Activated naive CD4-positive, alpha-beta T cell treated with anti-CD3 and anti-CD28 coated beads, Interleukin-2, amount 50 U/mL, for 72 hours (primary cell): Measurements from ENCODE around the gene PSRC1. TPM values are rescaled to one million over a fixed set of nuclear protein-coding genes. Genes with fewer than 3 reads are reported as not detected.
A peak's percentile ranks its signal among the peaks of the same experiment; 100 is the strongest.
"Not testable (repeated sequence)": the region's sequence is repeated elsewhere in the genome, so short reads cannot be mapped to it uniquely, and the experiment has no call there.

Experiments
- ATAC-seq, 2 donors: fragments of 150-1000 bp; cut with Tn5 transposase; 2 replicates each; pipeline ENCODE4 v1.10.0; 2021; ENCODE audit warnings: mild to moderate bottlenecking in 2 of 2, moderate library complexity in 2 of 2
- DNase-seq, 2 donors: peaks; one replicate each; pipeline ENCODE4 v3.0.0; 2021 to 2022; ENCODE audit warnings: low spot score in 2 of 2
- H3K27ac Mint-ChIP-seq, 2 donors: one replicate each; pipeline ENCODE4 v1.8.0; 2022; ENCODE audit warnings: mild to moderate bottlenecking in 2 of 2, mixed read lengths in 2 of 2
- H3K36me3 Mint-ChIP-seq, 2 donors: one replicate each; pipeline ENCODE4 v1.8.0; 2022; ENCODE audit warnings: mixed read lengths in 2 of 2
- H3K9me3 Mint-ChIP-seq, 2 donors: one replicate each; pipeline ENCODE4 v1.8.0; 2022; ENCODE audit warnings: mixed read lengths in 2 of 2
- total RNA-seq, 2 donors: library from RNA; stranded (reverse); gene quantifications; one replicate each; pipeline ENCODE4 v1.2.3, GENCODE V29; 2022

PSRC1 gene
- total RNA-seq, result 10 to 100 TPM; 20.5 to 23.9 TPM

DNA sequence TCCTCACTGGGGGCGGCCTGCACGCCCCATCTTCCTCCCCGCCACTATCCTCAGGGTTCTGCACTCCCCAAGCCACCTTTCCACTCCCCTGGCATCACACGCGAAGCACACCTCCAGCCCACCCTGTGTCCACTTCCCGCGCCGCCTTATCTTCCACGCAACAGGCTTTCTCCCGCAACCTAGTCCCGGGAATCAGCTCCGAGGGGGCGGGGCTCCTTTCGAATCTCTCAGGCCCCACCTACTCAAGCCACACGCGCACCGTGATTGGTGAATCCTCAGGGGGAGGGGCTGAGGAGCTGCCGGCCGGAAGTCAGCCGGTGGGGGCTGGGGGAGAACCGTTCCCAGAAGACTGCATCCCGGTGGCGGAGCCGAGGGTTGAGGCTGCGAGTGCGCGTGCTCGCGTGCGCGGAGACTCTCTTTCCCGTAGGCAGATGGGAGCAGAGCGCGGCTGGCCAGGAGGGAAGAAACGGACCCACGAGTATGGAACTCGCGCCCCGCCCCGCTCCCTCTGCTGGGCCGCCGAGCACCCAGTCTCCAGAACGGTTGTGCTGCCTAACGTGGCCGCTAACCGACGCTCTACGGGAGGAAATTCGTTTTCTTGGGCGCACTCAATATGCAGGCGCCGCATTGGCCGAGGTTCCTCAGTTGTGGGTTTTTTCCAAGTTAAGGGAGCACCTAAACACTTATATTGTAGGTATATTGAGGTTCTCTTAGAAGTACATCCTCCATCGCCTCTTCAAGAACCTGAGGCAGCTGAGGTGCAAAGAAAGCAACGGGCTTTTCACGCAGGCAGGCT lies at the start of gene PSRC1:
TSS of gene PSRC1 (minus strand) at position 194 of the 796 bp plus-strand sequence.
- ATAC-seq, result peak; percentile 97 to 98

DNA sequence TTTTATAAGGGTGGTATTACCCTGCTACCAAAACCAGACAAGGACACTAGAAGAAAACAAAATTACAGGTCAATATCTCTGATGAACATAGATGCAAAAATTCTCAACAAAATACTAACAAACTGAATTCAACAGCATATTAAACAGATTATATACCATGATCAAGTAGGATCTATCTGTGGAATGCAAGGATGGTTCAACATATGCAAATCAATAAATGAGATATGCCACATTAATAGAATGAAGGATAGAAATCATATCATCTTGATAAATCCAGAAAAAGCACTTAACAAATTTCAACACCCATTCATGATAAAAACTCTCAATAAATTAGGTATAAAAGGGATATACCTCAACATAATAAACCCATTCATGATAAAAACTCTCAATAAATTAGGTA lies 48.2 kb upstream of the PSRC1 start:
- no peak for ATAC-seq
- no peak for DNase-seq
- Mint-ChIP-seq H3K9me3 (peaks cover 3 to 10% of the 10 kb centered on the region in 2 donors), H3K36me3 (peaks cover 14 to 17% of the 10 kb centered on the region in 2 donors), H3K27ac (no peak overlapping the region)

More for the DNA sequence above, at the start of gene PSRC1:
- Mint-ChIP-seq H3K9me3 (no peaks in the 10 kb centered on the region), H3K27ac (peak within 1 kb of the TSS; percentile 72 to 96), H3K36me3 (peaks cover 0 to 8% of the 10 kb centered on the region in 2 donors)
- DNase-seq, result peak; percentile 89 to 93

DNA sequence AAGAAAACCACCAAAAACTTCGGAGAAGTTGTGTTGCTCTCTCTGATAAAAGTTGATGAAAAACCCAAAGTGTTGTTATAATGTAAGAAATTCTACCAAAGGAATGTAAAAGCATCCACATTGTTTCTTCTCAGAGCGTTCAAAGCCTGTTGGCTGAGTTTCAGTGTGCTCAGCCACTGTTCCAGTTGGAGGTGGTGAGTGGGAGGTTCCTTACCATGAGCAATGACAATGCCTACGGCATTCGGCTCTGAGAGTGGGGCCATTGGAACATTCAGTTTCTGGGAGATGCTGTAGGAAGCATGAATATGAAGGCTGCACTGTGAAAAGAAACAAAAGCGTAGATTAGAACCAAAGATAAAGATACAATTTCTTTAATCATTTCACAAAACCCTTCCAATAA lies 44.3 kb upstream of the PSRC1 start:
- H3K27ac Mint-ChIP-seq, result no peak overlapping the region
- DNase-seq, result no peak
- ATAC-seq, result no peak
- peaks cover 14 to 17% of the 10 kb centered on the region in 2 donors for H3K36me3 Mint-ChIP-seq
- H3K9me3 Mint-ChIP-seq, result peaks cover 3 to 6% of the 10 kb centered on the region in 2 donors

DNA sequence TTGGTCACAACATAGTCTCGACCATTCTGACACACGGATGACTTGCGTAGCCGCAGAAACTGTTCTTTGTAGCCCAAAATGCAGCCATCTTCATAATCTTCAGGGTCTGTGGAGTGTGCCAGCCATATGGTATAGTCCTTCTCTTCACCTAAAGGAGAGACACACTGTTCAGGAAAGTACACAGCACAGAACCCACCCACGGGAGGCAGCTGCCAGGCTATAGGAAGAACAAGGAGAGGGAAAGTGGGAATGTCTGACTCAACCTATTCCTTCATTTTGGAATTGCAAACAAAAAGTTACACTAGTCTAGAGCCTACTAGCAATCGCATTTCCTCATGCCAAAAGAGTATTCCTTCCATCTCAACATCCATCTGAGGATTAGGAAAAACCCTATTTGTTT lies 40.0 kb upstream of the PSRC1 start:
- H3K36me3 Mint-ChIP-seq, result no peaks in the 10 kb centered on the region
- DNase-seq, result no peak
- H3K9me3 Mint-ChIP-seq, result no peaks in the 10 kb centered on the region
- H3K27ac Mint-ChIP-seq, result no peak overlapping the region
- ATAC-seq, result no peak

- ATAC-seq, result no peak
- DNase-seq, result no peak
- H3K9me3 Mint-ChIP-seq, result no peaks in the 10 kb centered on the region
Measured at GRCh38 chr1:109319114-109319513, 36.2 kb upstream of the PSRC1 start.

GRCh38 chr1:109316506-109316905 lies 33.6 kb upstream of the PSRC1 start:
- no peak overlapping the region for H3K27ac Mint-ChIP-seq
- ATAC-seq (no peak), DNase-seq (no peak)
- no peaks in the 10 kb centered on the region for H3K36me3 Mint-ChIP-seq
- H3K9me3 Mint-ChIP-seq, result no peaks in the 10 kb centered on the region

More at GRCh38 chr1:109319114-109319513, 36.2 kb upstream of the PSRC1 start:
- Mint-ChIP-seq H3K27ac (no peak overlapping the region), H3K36me3 (no peaks in the 10 kb centered on the region)

DNA sequence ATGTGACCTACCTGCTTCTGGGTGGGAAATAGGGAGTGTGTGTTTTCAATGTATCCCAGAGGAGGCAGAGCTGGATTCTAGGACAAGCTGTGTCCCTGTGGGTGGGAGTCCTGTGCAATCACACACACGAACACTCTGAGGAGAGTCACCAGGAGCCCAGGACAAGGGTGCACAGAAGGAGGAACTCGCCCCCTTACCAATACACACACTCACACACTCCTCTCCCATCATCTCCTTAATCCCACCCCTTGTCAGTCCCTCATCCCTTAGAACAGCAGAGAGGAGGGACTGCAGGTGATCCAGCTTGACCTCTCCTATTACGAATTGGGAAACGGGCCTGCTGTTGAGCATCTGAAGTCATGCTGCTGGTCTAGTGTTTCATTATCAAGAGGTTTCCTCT lies 32.3 kb upstream of the PSRC1 start:
- no peak overlapping the region for H3K27ac Mint-ChIP-seq
- no peak for ATAC-seq
- H3K36me3 Mint-ChIP-seq, result no peaks in the 10 kb centered on the region

GRCh38 chr1:109314795-109315194 lies 31.9 kb upstream of the PSRC1 start:
- H3K27ac Mint-ChIP-seq, result no peak overlapping the region
- DNase-seq (no peak), ATAC-seq (no peak)
- H3K9me3 Mint-ChIP-seq, result no peaks in the 10 kb centered on the region
- no peaks in the 10 kb centered on the region for H3K36me3 Mint-ChIP-seq

More for the DNA sequence above, 32.3 kb upstream of the PSRC1 start:
- no peak for DNase-seq
- H3K9me3 Mint-ChIP-seq, result no peaks in the 10 kb centered on the region

- ATAC-seq, result no peak
- H3K9me3 Mint-ChIP-seq, result no peaks in the 10 kb centered on the region
- H3K36me3 Mint-ChIP-seq, result no peaks in the 10 kb centered on the region
- no peak for DNase-seq
- H3K27ac Mint-ChIP-seq, result no peak overlapping the region
Measured at GRCh38 chr1:109312978-109313775, 30.2 kb upstream of the PSRC1 start.

- Mint-ChIP-seq H3K9me3 (no peaks in the 10 kb centered on the region), H3K36me3 (no peaks in the 10 kb centered on the region), H3K27ac (no peak overlapping the region)
- DNase-seq (no peak), ATAC-seq (no peak)
Measured at GRCh38 chr1:109312246-109312645, 29.3 kb upstream of the PSRC1 start.

- ATAC-seq (no peak), DNase-seq (no peak)
- no peaks in the 10 kb centered on the region for H3K9me3 Mint-ChIP-seq
- no peak overlapping the region for H3K27ac Mint-ChIP-seq
- no peaks in the 10 kb centered on the region for H3K36me3 Mint-ChIP-seq
Measured at GRCh38 chr1:109309347-109309746, 26.4 kb upstream of the PSRC1 start.

GRCh38 chr1:109307274-109308021 lies 24.5 kb upstream of the PSRC1 start:
- ATAC-seq (peak in 1 of 2 donors; percentile 51), DNase-seq (no peak)
- Mint-ChIP-seq H3K36me3 (no peaks in the 10 kb centered on the region), H3K9me3 (no peaks in the 10 kb centered on the region), H3K27ac (no peak overlapping the region)

DNA sequence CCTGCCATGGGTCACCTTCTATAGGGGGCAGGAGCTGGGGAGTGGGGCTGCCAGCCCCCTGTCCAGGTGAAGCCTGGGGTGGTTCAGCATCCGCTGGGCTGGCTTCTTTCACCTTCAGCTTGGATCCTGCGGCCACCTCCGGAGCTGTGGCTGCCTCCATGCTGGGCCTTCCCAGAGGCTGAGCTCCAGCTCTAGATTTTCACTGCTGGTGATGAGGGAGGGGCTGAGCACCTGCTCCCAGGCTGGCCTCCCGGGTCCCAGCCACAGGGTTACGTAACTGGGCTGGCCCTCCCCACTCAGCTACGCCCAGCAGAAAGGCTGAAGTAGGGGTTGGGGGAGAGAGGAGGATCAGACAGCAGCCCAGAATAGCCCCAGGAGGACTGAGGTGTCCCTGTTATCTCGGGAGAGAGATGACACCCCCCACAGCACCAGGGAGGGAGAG lies 23.9 kb upstream of the PSRC1 start, which contains the start of gene MYBPHL:
TSS of gene MYBPHL (minus strand) at position 180 of the 442 bp plus-strand sequence. CDS start at position 160, 20 bp downstream.
- ATAC-seq (no peak), DNase-seq (no peak)
- H3K9me3 Mint-ChIP-seq, result no peaks in the 10 kb centered on the region
- H3K36me3 Mint-ChIP-seq, result no peaks in the 10 kb centered on the region
- H3K27ac Mint-ChIP-seq, result no peak within 1 kb of the TSS

GRCh38 chr1:109305991-109306390 lies 23.0 kb upstream of the PSRC1 start:
- H3K36me3 Mint-ChIP-seq, ATAC-seq, H3K9me3 Mint-ChIP-seq, H3K27ac Mint-ChIP-seq, DNase-seq: not testable (repeated sequence)

DNA sequence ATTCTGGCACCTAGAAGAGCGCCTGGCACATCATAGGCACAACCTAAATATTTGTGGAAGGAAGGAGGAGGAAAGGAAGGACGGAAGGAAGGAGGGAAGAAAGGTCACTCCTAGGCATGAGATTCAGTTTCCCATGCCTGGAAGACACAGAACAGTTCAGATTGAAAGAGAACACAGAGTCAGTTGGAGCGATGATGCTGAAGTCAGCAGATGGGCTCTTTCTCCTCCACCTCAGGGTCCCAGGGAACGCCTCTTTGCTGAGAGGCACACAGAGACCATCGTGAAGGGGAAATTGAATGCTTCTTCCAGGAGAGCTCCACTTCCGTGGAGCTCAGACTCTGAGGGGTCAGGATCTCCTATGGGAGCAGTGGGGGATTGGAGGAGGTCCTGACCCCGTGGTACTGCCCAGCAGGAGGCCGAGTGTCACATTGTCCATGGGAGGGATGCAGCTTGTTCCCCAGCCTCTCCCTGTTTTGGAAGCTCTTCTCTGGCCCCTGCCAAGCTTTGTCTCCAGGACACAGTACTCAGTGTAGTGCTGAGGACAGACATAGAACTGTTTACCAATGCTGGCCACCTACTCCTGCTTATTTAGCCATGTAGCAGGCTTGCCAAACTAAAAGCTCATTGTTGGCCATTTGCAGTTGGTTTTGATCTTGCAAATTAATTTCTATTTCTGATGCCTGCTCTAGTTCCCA lies 21.4 kb upstream of the PSRC1 start:
- no peaks in the 10 kb centered on the region for H3K9me3 Mint-ChIP-seq
- DNase-seq (no peak), ATAC-seq (no peak)
- H3K36me3 Mint-ChIP-seq, result no peaks in the 10 kb centered on the region
- H3K27ac Mint-ChIP-seq, result no peak overlapping the region

GRCh38 chr1:109301874-109302273 lies 18.9 kb upstream of the PSRC1 start:
- H3K9me3 Mint-ChIP-seq, result no peaks in the 10 kb centered on the region
- H3K36me3 Mint-ChIP-seq, result no peaks in the 10 kb centered on the region
- DNase-seq (no peak), ATAC-seq (no peak)
- no peak overlapping the region for H3K27ac Mint-ChIP-seq
